H1 (cell line): Measurements from ENCODE around the gene DSCAM.

ENCODE experiments used
- BRCA1 ChIP-seq: IDR thresholded peaks from 2 replicates; pipeline ENCODE4 v1.6.1; 2012; ENCODE audit warnings: low read depth, low read length, improper control_type of control experiment
- CTCF ChIP-seq, 3 experiments: IDR thresholded peaks; 1 replicate in 2 of 3; 2 replicates in 1 of 3; pipeline versions ENCODE4 v1.5.1 to v1.6.1; 2011; ENCODE audit warnings: low read length in 3 of 3, mild to moderate bottlenecking in 3 of 3, inconsistent platforms in 2 of 3, low read depth in 1 of 3, moderate library complexity in 1 of 3; ENCODE audit not compliant: insufficient read depth in 1 of 3; ENCODE audit errors: control extremely low read depth in 1 of 3
- TAF1 ChIP-seq: IDR thresholded peaks from 2 replicates; pipeline ENCODE4 v1.6.1; 2011; ENCODE audit warnings: mild to moderate bottlenecking, low read depth, low read length
- TF ChIP-seq, protein P1 (sequence below): IDR thresholded peaks from 2 replicates; pipeline ENCODE4 v1.6.1; 2011; ENCODE audit warnings: low read length, improper control_type of control experiment

GRCh38 chr21:40707656-40708244, 139.2 kb downstream of the DSCAM start:
- TF ChIP-seq, protein P1, sequence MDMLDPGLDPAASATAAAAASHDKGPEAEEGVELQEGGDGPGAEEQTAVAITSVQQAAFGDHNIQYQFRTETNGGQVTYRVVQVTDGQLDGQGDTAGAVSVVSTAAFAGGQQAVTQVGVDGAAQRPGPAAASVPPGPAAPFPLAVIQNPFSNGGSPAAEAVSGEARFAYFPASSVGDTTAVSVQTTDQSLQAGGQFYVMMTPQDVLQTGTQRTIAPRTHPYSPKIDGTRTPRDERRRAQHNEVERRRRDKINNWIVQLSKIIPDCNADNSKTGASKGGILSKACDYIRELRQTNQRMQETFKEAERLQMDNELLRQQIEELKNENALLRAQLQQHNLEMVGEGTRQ = no peak
- TF ChIP-seq CTCF (IDR thresholded peaks at IDR 0.05; ENCODE audit: control extremely low read depth in 1 of 3, insufficient read depth in 1 of 3, low read depth in 1 of 3, low read length in 3 of 3) (no peak), TAF1 (no peak), BRCA1 (no peak)
